ENCODE results near the gene SLC43A2.
"Not testable (repeated sequence)": the region's sequence is repeated elsewhere in the genome, so short reads cannot be mapped to it uniquely, and the experiment has no call there.

Gene SLC43A2

DNA sequence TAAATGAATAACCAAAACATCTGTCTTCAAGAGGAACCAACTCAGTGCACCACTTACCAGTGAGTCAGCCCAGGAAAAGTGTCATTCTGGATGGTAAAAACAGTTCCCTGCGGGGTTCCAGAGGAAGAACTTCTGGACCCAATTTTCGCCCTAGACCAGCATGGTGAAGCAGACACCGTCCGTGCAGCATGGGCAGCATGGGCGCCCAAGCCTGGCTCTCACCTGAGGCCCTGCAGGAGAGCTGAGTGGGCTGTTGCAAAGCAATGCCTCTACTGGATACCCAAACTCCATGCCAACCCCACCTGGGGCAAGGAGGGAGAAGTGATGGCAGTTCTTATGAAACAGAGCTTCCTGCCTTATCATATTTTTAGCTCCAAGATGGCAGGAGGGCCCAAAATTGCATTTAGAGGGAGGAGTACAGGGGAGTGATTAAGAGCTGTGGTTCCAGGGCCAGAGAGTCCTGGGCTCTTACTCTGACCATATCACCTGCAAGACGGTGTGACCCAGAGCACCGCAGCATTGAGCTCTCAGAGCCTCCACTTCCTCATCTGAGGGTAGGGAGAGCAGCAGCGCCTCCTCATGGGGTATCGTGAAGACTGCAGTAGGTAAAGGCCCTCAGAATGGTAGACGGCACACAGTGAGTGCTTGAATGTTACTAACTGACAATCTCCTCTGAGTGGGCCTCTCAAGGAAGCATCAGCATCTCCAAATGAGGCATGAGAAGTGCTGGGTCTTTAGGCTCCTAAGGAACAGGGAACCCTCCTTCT lies 95.6 kb downstream of the SLC43A2 start:
- peak; percentile 60 for DNase-seq

- no peak for DNase-seq
Observed at GRCh38 chr17:1529863-1530262, 98.8 kb downstream of the SLC43A2 start.

DNA sequence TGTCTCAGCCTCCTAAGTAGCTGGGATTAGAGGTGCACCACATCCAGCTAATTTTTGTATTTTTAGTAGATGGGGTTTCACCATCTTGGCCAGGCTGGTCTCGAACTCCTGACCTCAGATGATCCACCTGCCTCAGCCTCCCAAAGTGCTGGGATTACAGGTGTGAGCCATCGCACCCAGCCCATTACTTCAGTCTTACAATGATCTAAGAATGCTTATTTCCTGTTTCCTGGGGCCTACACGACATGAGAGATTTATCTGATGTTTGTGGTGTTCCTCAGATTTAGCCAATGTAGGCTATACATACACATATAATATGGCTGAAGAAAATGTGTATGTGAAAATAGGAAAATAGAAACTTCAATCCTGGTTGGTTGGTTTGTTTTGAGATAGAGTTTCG lies 101.8 kb downstream of the SLC43A2 start:
- DNase-seq: not testable (repeated sequence)

DNA sequence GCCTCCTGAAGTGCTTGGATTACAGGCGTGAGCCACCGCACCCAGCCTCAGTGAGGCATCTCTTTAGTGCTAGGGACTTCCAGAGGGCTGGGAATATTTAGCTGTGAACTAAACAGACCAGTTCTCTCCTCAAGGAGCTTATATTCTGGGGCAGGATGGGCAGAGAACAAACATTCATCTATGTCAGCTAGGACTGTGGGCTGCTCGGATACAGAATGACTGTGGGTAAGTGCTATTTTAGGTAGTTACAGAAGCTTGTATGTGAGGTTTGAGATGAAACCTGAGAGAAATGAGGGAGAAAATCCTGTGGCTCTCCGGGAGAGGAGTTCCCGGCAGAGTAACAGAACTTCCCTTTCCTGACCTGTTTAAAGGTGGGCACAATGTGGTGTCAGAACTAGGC lies 106.0 kb downstream of the SLC43A2 start:
- no peak for DNase-seq

GRCh38 chr17:1521086-1521640 lies 107.5 kb downstream of the SLC43A2 start:
- DNase-seq: no peak

- no peak for DNase-seq
Observed at GRCh38 chr17:1519678-1520077, 109.0 kb downstream of the SLC43A2 start.
